T-helper 17 cell (primary cell): ENCODE data around the gene CLDN8. TPM values are rescaled to one million over a fixed set of nuclear protein-coding genes. Genes with fewer than 3 reads are reported as not detected.

Source experiments
- ATAC-seq: fragments of 150-1000 bp; cut with Tn5 transposase; 2 replicates; pipeline ENCODE4 v1.10.0; 2021; ENCODE audit warnings: mild to moderate bottlenecking, moderate library complexity
- DNase-seq, 3 donors: peaks; one replicate each; pipeline versions ENCODE4 v3.0.0 to v3.0.0-alpha.2; 2020 to 2021
- H3K9me3 ChIP-seq: one replicate; pipeline ENCODE4 v1.7.0; 2013; ENCODE audit warnings: low read length, mild to moderate bottlenecking; ENCODE audit not compliant: control insufficient read depth, poor library complexity, severe bottlenecking
- H3K27ac Mint-ChIP-seq: one replicate; pipeline ENCODE4 v1.8.0; 2022; ENCODE audit warnings: mild to moderate bottlenecking, moderate library complexity, mixed read lengths
- H3K27me3 Mint-ChIP-seq: one replicate; pipeline ENCODE4 v1.8.0; 2022; ENCODE audit warnings: mixed read lengths
- H3K36me3 Mint-ChIP-seq: one replicate; pipeline ENCODE4 v1.8.0; 2022; ENCODE audit warnings: low read depth, mixed read lengths
- H3K4me1 Mint-ChIP-seq: one replicate; pipeline ENCODE4 v1.8.0; 2022; ENCODE audit warnings: mild to moderate bottlenecking, mixed read lengths
- H3K4me3 Mint-ChIP-seq: one replicate; pipeline ENCODE4 v1.8.0; 2022; ENCODE audit warnings: mild to moderate bottlenecking, moderate library complexity, mixed read lengths
- total RNA-seq, 4 donors: library from RNA in 2 of 4; stranded (reverse) in 2 of 4; gene quantifications; one replicate each; pipeline ENCODE4 v1.2.3 and lab custom pipeline; 2022 to 2026

Gene CLDN8
- total RNA-seq, 2 donors from 2014 or later, result not detected

- no peak overlapping the region for H3K27ac Mint-ChIP-seq
- H3K4me1 Mint-ChIP-seq, result no peaks in the 10 kb centered on the region
- no peaks in the 10 kb centered on the region for H3K27me3 Mint-ChIP-seq
- DNase-seq, result no peak
- no peaks in the 10 kb centered on the region for H3K9me3 ChIP-seq
- ATAC-seq, result no peak
- H3K36me3 Mint-ChIP-seq, result no peaks in the 10 kb centered on the region
- no peak overlapping the region for H3K4me3 Mint-ChIP-seq
Observed at GRCh38 chr21:30232011-30232410, 16.1 kb upstream of the CLDN8 start.

GRCh38 chr21:30227633-30228404, 11.9 kb upstream of the CLDN8 start:
- ATAC-seq (no peak), DNase-seq (no peak)
- Mint-ChIP-seq H3K4me1 (no peaks in the 10 kb centered on the region), H3K4me3 (no peak overlapping the region), H3K27ac (no peak overlapping the region), H3K36me3 (no peaks in the 10 kb centered on the region), H3K27me3 (no peaks in the 10 kb centered on the region)
- no peaks in the 10 kb centered on the region for H3K9me3 ChIP-seq

- no peaks in the 10 kb centered on the region for H3K9me3 ChIP-seq
- ATAC-seq (no peak), DNase-seq (no peak)
- H3K36me3 Mint-ChIP-seq, result no peaks in the 10 kb centered on the region
- H3K4me3 Mint-ChIP-seq, result no peak overlapping the region
- H3K27me3 Mint-ChIP-seq, result no peaks in the 10 kb centered on the region
- no peak overlapping the region for H3K27ac Mint-ChIP-seq
- no peaks in the 10 kb centered on the region for H3K4me1 Mint-ChIP-seq
Observed at GRCh38 chr21:30227128-30227527, 11.2 kb upstream of the CLDN8 start.

- H3K4me1 Mint-ChIP-seq, result no peaks in the 10 kb centered on the region
- no peaks in the 10 kb centered on the region for H3K9me3 ChIP-seq
- H3K27me3 Mint-ChIP-seq, result no peaks in the 10 kb centered on the region
- no peaks in the 10 kb centered on the region for H3K36me3 Mint-ChIP-seq
- H3K27ac Mint-ChIP-seq, result no peak overlapping the region
- no peak for ATAC-seq
- DNase-seq, result no peak
- H3K4me3 Mint-ChIP-seq, result no peak overlapping the region
Observed at GRCh38 chr21:30223596-30223995, 7.7 kb upstream of the CLDN8 start.

GRCh38 chr21:30222724-30223123, 6.8 kb upstream of the CLDN8 start:
- H3K27me3 Mint-ChIP-seq, result no peaks in the 10 kb centered on the region
- H3K27ac Mint-ChIP-seq, result no peak overlapping the region
- H3K4me3 Mint-ChIP-seq, result no peak overlapping the region
- DNase-seq, result no peak
- H3K36me3 Mint-ChIP-seq, result no peaks in the 10 kb centered on the region
- no peaks in the 10 kb centered on the region for H3K4me1 Mint-ChIP-seq
- no peaks in the 10 kb centered on the region for H3K9me3 ChIP-seq
- no peak for ATAC-seq

GRCh38 chr21:30211071-30211470, 4.8 kb downstream of the CLDN8 start:
- no peaks in the 10 kb centered on the region for H3K27me3 Mint-ChIP-seq
- H3K4me1 Mint-ChIP-seq, result no peaks in the 10 kb centered on the region

GRCh38 chr21:30209601-30210000, 6.3 kb downstream of the CLDN8 start:
- no peaks in the 10 kb centered on the region for H3K36me3 Mint-ChIP-seq
- H3K27me3 Mint-ChIP-seq, result no peaks in the 10 kb centered on the region
- H3K27ac Mint-ChIP-seq, result no peak overlapping the region
- H3K4me3 Mint-ChIP-seq, result no peak overlapping the region
- DNase-seq, result no peak
- H3K9me3 ChIP-seq, result no peaks in the 10 kb centered on the region
- no peaks in the 10 kb centered on the region for H3K4me1 Mint-ChIP-seq
- no peak for ATAC-seq

More at GRCh38 chr21:30211071-30211470, 4.8 kb downstream of the CLDN8 start:
- DNase-seq (no peak), ATAC-seq (no peak)
- no peak overlapping the region for H3K4me3 Mint-ChIP-seq
- H3K36me3 Mint-ChIP-seq, result no peaks in the 10 kb centered on the region
- no peak overlapping the region for H3K27ac Mint-ChIP-seq
- no peaks in the 10 kb centered on the region for H3K9me3 ChIP-seq

- no peak for ATAC-seq
- DNase-seq, result no peak
- no peaks in the 10 kb centered on the region for H3K36me3 Mint-ChIP-seq
- no peaks in the 10 kb centered on the region for H3K27me3 Mint-ChIP-seq
- no peak overlapping the region for H3K4me3 Mint-ChIP-seq
- H3K4me1 Mint-ChIP-seq, result no peaks in the 10 kb centered on the region
- no peak overlapping the region for H3K27ac Mint-ChIP-seq
- no peaks in the 10 kb centered on the region for H3K9me3 ChIP-seq
Observed at GRCh38 chr21:30207252-30207579, 8.7 kb downstream of the CLDN8 start.

- Mint-ChIP-seq H3K4me3 (no peak overlapping the region), H3K36me3 (no peaks in the 10 kb centered on the region), H3K27ac (no peak overlapping the region), H3K4me1 (no peaks in the 10 kb centered on the region), H3K27me3 (no peaks in the 10 kb centered on the region)
- DNase-seq (no peak), ATAC-seq (no peak)
- no peaks in the 10 kb centered on the region for H3K9me3 ChIP-seq
Observed at GRCh38 chr21:30206551-30207251, 9.2 kb downstream of the CLDN8 start.

- Mint-ChIP-seq H3K27ac (no peak overlapping the region), H3K4me3 (no peak overlapping the region), H3K36me3 (no peaks in the 10 kb centered on the region), H3K27me3 (no peaks in the 10 kb centered on the region), H3K4me1 (no peaks in the 10 kb centered on the region)
- no peaks in the 10 kb centered on the region for H3K9me3 ChIP-seq
- DNase-seq (no peak), ATAC-seq (no peak)
Observed at GRCh38 chr21:30200000-30200399, 15.9 kb downstream of the CLDN8 start.

- no peak for DNase-seq
- Mint-ChIP-seq H3K27me3 (no peaks in the 10 kb centered on the region), H3K36me3 (no peaks in the 10 kb centered on the region), H3K4me3 (no peak overlapping the region), H3K27ac (no peak overlapping the region), H3K4me1 (no peaks in the 10 kb centered on the region)
- no peak for ATAC-seq
- H3K9me3 ChIP-seq, result no peaks in the 10 kb centered on the region
Observed at GRCh38 chr21:30194701-30195299, 21.1 kb downstream of the CLDN8 start.

GRCh38 chr21:30193201-30193600, 22.7 kb downstream of the CLDN8 start:
- ATAC-seq (no peak), DNase-seq (no peak)
- Mint-ChIP-seq H3K4me1 (no peaks in the 10 kb centered on the region), H3K4me3 (no peak overlapping the region), H3K36me3 (no peaks in the 10 kb centered on the region), H3K27me3 (no peaks in the 10 kb centered on the region), H3K27ac (no peak overlapping the region)
- H3K9me3 ChIP-seq, result no peaks in the 10 kb centered on the region

GRCh38 chr21:30190554-30190953, 25.3 kb downstream of the CLDN8 start:
- H3K27ac Mint-ChIP-seq, result no peak overlapping the region
- H3K9me3 ChIP-seq, result no peaks in the 10 kb centered on the region
- no peaks in the 10 kb centered on the region for H3K4me1 Mint-ChIP-seq
- no peak overlapping the region for H3K4me3 Mint-ChIP-seq
- ATAC-seq (no peak), DNase-seq (no peak)
- H3K36me3 Mint-ChIP-seq, result no peaks in the 10 kb centered on the region
- no peaks in the 10 kb centered on the region for H3K27me3 Mint-ChIP-seq

GRCh38 chr21:30189773-30190172, 26.1 kb downstream of the CLDN8 start:
- DNase-seq (no peak), ATAC-seq (no peak)
- Mint-ChIP-seq H3K4me3 (no peak overlapping the region), H3K4me1 (no peaks in the 10 kb centered on the region), H3K36me3 (no peaks in the 10 kb centered on the region), H3K27me3 (no peaks in the 10 kb centered on the region), H3K27ac (no peak overlapping the region)
- H3K9me3 ChIP-seq, result no peaks in the 10 kb centered on the region
